GM23338 (cell line): ENCODE data around the gene KIAA1328. TPM values are rescaled to one million over a fixed set of nuclear protein-coding genes. Genes with fewer than 3 reads are reported as not detected.

Source experiments
- ATAC-seq: fragments of 200-7000 bp; cut with Tn5 transposase; 3 replicates; pipeline ENCODE4 v1.9.1; 2020
- DNase-seq: peaks from one replicate; pipeline ENCODE4 v3.0.0-alpha.2; 2015; ENCODE audit warnings: low spot score
- H2AFZ ChIP-seq: fragments of 200-600 bp; sonication (generic); 2 replicates; pipeline ENCODE4 v1.8.0; 2016; ENCODE audit warnings: antibody characterized with exemption, mild to moderate bottlenecking, moderate library complexity
- H3F3A ChIP-seq: fragments of 200-600 bp; sonication (generic); replicated peaks from 2 replicates; pipeline ENCODE4 v1.8.0; 2017; ENCODE audit warnings: antibody characterized with exemption, mixed run types, low read depth
- H3K27ac ChIP-seq: fragments of 200-600 bp; sonication (generic); 2 replicates; pipeline ENCODE4 v1.6.1; 2016; ENCODE audit warnings: low read depth
- H3K27me3 ChIP-seq: fragments of 200-600 bp; sonication (generic); 2 replicates; pipeline ENCODE4 v1.8.0; 2016; ENCODE audit warnings: mild to moderate bottlenecking, mixed run types, moderate library complexity; ENCODE audit not compliant: insufficient read depth
- H3K36me3 ChIP-seq: fragments of 200-600 bp; sonication (generic); 2 replicates; pipeline ENCODE4 v1.8.0; 2016; ENCODE audit warnings: mild to moderate bottlenecking; ENCODE audit not compliant: insufficient read depth
- H3K4me1 ChIP-seq: fragments of 200-600 bp; sonication (generic); 2 replicates; pipeline ENCODE4 v1.8.0; 2016; ENCODE audit warnings: mild to moderate bottlenecking, moderate library complexity; ENCODE audit not compliant: insufficient read depth
- H3K4me2 ChIP-seq: fragments of 200-600 bp; sonication (generic); 2 replicates; pipeline ENCODE4 v1.7.1; 2017; ENCODE audit warnings: mixed run types
- H3K4me3 ChIP-seq: fragments of 200-600 bp; sonication (generic); 2 replicates; pipeline ENCODE4 v1.6.1; 2016; ENCODE audit warnings: mixed run types
- H3K79me2 ChIP-seq: fragments of 200-600 bp; sonication (generic); replicated peaks from 2 replicates; pipeline ENCODE4 v1.8.0; 2017; ENCODE audit warnings: mild to moderate bottlenecking; ENCODE audit not compliant: insufficient read depth
- H3K9me2 ChIP-seq: fragments of 200-600 bp; sonication (generic); 2 replicates; pipeline ENCODE4 v1.8.0; 2017; ENCODE audit not compliant: insufficient read depth
- H4K20me1 ChIP-seq: fragments of 200-600 bp; sonication (generic); replicated peaks from 2 replicates; pipeline ENCODE4 v1.8.0; 2017; ENCODE audit warnings: mild to moderate bottlenecking; ENCODE audit not compliant: insufficient read depth
- H3K27ac Mint-ChIP-seq: 2 replicates; pipeline ENCODE4 v1.8.0; 2020; ENCODE audit warnings: inconsistent platforms, mild to moderate bottlenecking, moderate library complexity, mixed read lengths
- H3K27me3 Mint-ChIP-seq: 3 replicates; pipeline ENCODE4 v1.8.0; 2022; ENCODE audit warnings: low read depth, mild to moderate bottlenecking, moderate library complexity, mixed read lengths, inconsistent platforms; ENCODE audit not compliant: insufficient read depth, poor library complexity
- H3K36me3 Mint-ChIP-seq: 3 replicates; pipeline ENCODE4 v1.8.0; 2021; ENCODE audit warnings: low read depth, mild to moderate bottlenecking, inconsistent platforms, moderate library complexity, mixed read lengths
- H3K4me1 Mint-ChIP-seq: 3 replicates; pipeline ENCODE4 v1.8.0; 2020; ENCODE audit warnings: mild to moderate bottlenecking, inconsistent platforms, mixed read lengths
- H3K4me3 Mint-ChIP-seq: 3 replicates; pipeline ENCODE4 v1.8.0; 2021; ENCODE audit warnings: moderate library complexity, mild to moderate bottlenecking, inconsistent platforms, mixed read lengths
- H3K9me3 Mint-ChIP-seq: 3 replicates; pipeline ENCODE4 v1.8.0; 2020; ENCODE audit warnings: moderate library complexity, mild to moderate bottlenecking, inconsistent platforms, mixed read lengths
- CREB1 ChIP-seq: fragments of 250-450 bp; sonication (Bioruptor Pico); IDR thresholded peaks from 2 replicates; pipeline ENCODE4 v1.5.0; 2020; ENCODE audit warnings: low read depth, mild to moderate bottlenecking, moderate library complexity
- EZH2 ChIP-seq: fragments of 200-600 bp; sonication (generic); IDR thresholded peaks from one replicate; pipeline ENCODE4 v1.8.0; 2017; ENCODE audit warnings: antibody characterized with exemption, mild to moderate bottlenecking, low read depth; ENCODE audit not compliant: unreplicated experiment
- EZH2phosphoT487 ChIP-seq: fragments of 200-600 bp; sonication (generic); IDR thresholded peaks from one replicate; pipeline ENCODE4 v1.8.1; 2018; ENCODE audit warnings: antibody characterized with exemption; ENCODE audit not compliant: unreplicated experiment
- NANOG ChIP-seq: IDR thresholded peaks from 2 replicates; pipeline ENCODE4 v1.6.1; 2016; ENCODE audit warnings: antibody characterized with exemption, borderline replicate concordance
- POLR2AphosphoS5 ChIP-seq: IDR thresholded peaks from 2 replicates; pipeline ENCODE4 v1.6.1; 2016; ENCODE audit warnings: antibody characterized with exemption, low read depth
- STAT1 ChIP-seq: IDR thresholded peaks from one replicate; pipeline ENCODE4 v1.6.1; 2016; ENCODE audit warnings: antibody characterized with exemption; ENCODE audit not compliant: unreplicated experiment
- ZNF114 ChIP-seq: fragments of 250-450 bp; sonication (Bioruptor Pico); IDR thresholded peaks from 2 replicates; pipeline ENCODE4 v1.5.0; 2020; ENCODE audit warnings: mild to moderate bottlenecking, moderate library complexity
- ZNF331 ChIP-seq: fragments of 250-450 bp; sonication (Bioruptor Pico); IDR thresholded peaks from 2 replicates; pipeline ENCODE4 v1.5.0; 2020; ENCODE audit warnings: low read depth, mild to moderate bottlenecking, moderate library complexity
- polyA plus RNA-seq: library from polyadenylated mRNA; unstranded; fragments of >200 nt; fragmentation: Nextera tagmentation; extraction: Ambion mirVana; gene quantifications from 2 replicates; pipeline ENCODE4 v1.2.1, GENCODE V29; 2016
- total RNA-seq: library from RNA; depleted of rRNA; stranded (reverse); fragments of >200 nt; shearing (Covaris generic); gene quantifications from 2 replicates; pipeline ENCODE4 v1.2.3, GENCODE V29; 2014
- TF ChIP-seq, protein P1 (sequence below): IDR thresholded peaks from one replicate; pipeline ENCODE4 v1.6.1; 2018; ENCODE audit warnings: antibody characterized with exemption; ENCODE audit not compliant: unreplicated experiment
- TF ChIP-seq, protein P2 (sequence below): IDR thresholded peaks from 2 replicates; pipeline ENCODE4 v1.6.1; 2016; ENCODE audit warnings: antibody characterized with exemption
- TF ChIP-seq, protein P3 (sequence below), 2 experiments: fragments of 200-600 bp in 1 of 2; sonication (generic) in 1 of 2; conservative IDR thresholded peaks; 2 replicates each; pipeline versions ENCODE4 v1.5.1 to v1.6.1; 2016 to 2017; ENCODE audit warnings: antibody characterized with exemption in 2 of 2, low read depth in 2 of 2, mild to moderate bottlenecking in 2 of 2, moderate library complexity in 1 of 2

The KIAA1328 gene
- total and polyA plus RNA-seq, 2 experiments from 2014 or later = 5.2 to 8.4 TPM

DNA sequence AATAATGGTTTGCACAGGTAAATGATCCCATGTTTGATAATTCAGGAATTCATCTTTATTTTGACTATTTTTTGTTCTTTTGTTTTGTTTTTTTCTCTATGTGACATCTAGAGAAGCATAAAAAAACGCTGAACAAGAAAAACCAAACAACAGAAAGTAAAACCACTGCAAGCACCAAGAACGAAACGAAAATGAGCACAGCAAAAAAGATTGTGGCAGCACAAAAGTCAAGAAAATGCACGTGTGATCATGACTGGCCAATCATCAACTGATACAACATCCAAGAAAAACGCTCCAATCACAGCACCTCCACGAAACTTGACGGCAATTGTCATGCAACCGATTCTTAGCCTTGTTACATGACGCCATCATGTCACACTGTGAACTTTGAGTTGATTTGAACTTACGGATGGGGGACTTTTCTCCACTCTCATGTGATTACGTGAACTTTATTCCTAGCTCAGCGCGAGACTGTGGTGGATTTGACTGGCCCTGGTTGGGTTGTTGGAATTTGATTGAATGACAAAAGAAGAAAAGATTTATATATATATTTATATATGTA, 417.9 kb downstream of the KIAA1328 start:
- H3F3A ChIP-seq = no peaks in the 10 kb centered on the region
- peaks cover 39% of the 10 kb centered on the region for H3K27me3 ChIP-seq
- no peak overlapping the region for H3K4me3 ChIP-seq
- peak; percentile 59 for DNase-seq
- no peaks in the 10 kb centered on the region for H3K4me1 ChIP-seq
- H3K4me3 Mint-ChIP-seq = no peak overlapping the region
- peaks cover 29% of the 10 kb centered on the region for H3K4me1 Mint-ChIP-seq
- peaks cover 29% of the 10 kb centered on the region for H3K27me3 Mint-ChIP-seq
- H4K20me1 ChIP-seq = peaks cover 12% of the 10 kb centered on the region; the same call in 1 of the 2 replicates
- H3K27ac Mint-ChIP-seq = no peak overlapping the region
- H2AFZ ChIP-seq = no peak overlapping the region
- H3K27ac ChIP-seq = no peak overlapping the region
- H3K9me2 ChIP-seq = no peaks in the 10 kb centered on the region
- no peak for ATAC-seq
- no peaks in the 10 kb centered on the region for H3K9me3 Mint-ChIP-seq
- TF ChIP-seq STAT1 = no peak
- no peak for TF ChIP-seq ZNF331
- no peak for TF ChIP-seq EZH2phosphoT487
- TF ChIP-seq, protein P1, sequence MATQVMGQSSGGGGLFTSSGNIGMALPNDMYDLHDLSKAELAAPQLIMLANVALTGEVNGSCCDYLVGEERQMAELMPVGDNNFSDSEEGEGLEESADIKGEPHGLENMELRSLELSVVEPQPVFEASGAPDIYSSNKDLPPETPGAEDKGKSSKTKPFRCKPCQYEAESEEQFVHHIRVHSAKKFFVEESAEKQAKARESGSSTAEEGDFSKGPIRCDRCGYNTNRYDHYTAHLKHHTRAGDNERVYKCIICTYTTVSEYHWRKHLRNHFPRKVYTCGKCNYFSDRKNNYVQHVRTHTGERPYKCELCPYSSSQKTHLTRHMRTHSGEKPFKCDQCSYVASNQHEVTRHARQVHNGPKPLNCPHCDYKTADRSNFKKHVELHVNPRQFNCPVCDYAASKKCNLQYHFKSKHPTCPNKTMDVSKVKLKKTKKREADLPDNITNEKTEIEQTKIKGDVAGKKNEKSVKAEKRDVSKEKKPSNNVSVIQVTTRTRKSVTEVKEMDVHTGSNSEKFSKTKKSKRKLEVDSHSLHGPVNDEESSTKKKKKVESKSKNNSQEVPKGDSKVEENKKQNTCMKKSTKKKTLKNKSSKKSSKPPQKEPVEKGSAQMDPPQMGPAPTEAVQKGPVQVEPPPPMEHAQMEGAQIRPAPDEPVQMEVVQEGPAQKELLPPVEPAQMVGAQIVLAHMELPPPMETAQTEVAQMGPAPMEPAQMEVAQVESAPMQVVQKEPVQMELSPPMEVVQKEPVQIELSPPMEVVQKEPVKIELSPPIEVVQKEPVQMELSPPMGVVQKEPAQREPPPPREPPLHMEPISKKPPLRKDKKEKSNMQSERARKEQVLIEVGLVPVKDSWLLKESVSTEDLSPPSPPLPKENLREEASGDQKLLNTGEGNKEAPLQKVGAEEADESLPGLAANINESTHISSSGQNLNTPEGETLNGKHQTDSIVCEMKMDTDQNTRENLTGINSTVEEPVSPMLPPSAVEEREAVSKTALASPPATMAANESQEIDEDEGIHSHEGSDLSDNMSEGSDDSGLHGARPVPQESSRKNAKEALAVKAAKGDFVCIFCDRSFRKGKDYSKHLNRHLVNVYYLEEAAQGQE = no peak
- peak; percentile 51 for TF ChIP-seq CREB1 (CRISPR knock-in tag)
- TF ChIP-seq EZH2 = no peak
- TF ChIP-seq, protein P2, sequence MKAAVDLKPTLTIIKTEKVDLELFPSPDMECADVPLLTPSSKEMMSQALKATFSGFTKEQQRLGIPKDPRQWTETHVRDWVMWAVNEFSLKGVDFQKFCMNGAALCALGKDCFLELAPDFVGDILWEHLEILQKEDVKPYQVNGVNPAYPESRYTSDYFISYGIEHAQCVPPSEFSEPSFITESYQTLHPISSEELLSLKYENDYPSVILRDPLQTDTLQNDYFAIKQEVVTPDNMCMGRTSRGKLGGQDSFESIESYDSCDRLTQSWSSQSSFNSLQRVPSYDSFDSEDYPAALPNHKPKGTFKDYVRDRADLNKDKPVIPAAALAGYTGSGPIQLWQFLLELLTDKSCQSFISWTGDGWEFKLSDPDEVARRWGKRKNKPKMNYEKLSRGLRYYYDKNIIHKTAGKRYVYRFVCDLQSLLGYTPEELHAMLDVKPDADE = no peak
- no peak for TF ChIP-seq POLR2AphosphoS5
- TF ChIP-seq NANOG = no peak
- no peaks in the 10 kb centered on the region for H3K36me3 ChIP-seq
- H3K4me2 ChIP-seq = no peak overlapping the region
- H3K36me3 Mint-ChIP-seq = no peaks in the 10 kb centered on the region
- no peaks in the 10 kb centered on the region for H3K79me2 ChIP-seq

- Histone ChIP-seq H3K36me3 (no peaks in the 10 kb centered on the region), H3K4me1 (no peaks in the 10 kb centered on the region), H3K4me3 (no peak overlapping the region), H3F3A (no peaks in the 10 kb centered on the region), H3K27ac (no peak overlapping the region), H2AFZ (no peak overlapping the region), H3K9me2 (no peaks in the 10 kb centered on the region), H3K27me3 (peaks cover 43% of the 10 kb centered on the region), H4K20me1 (peaks cover 12% of the 10 kb centered on the region; the same call in 1 of the 2 replicates), H3K4me2 (no peak overlapping the region), H3K79me2 (no peaks in the 10 kb centered on the region)
- no peaks in the 10 kb centered on the region for H3K9me3 Mint-ChIP-seq
- peaks cover 23% of the 10 kb centered on the region for H3K27me3 Mint-ChIP-seq
- H3K36me3 Mint-ChIP-seq = no peaks in the 10 kb centered on the region
- peaks cover 32% of the 10 kb centered on the region for H3K4me1 Mint-ChIP-seq
- H3K4me3 Mint-ChIP-seq = no peak overlapping the region
- DNase-seq = peak; percentile 29
- no peak for ATAC-seq
- H3K27ac Mint-ChIP-seq = no peak overlapping the region
- TF ChIP-seq NANOG (no peak), ZNF114 (CRISPR knock-in tag) (no peak), STAT1 (no peak)
- TF ChIP-seq, protein P3, sequence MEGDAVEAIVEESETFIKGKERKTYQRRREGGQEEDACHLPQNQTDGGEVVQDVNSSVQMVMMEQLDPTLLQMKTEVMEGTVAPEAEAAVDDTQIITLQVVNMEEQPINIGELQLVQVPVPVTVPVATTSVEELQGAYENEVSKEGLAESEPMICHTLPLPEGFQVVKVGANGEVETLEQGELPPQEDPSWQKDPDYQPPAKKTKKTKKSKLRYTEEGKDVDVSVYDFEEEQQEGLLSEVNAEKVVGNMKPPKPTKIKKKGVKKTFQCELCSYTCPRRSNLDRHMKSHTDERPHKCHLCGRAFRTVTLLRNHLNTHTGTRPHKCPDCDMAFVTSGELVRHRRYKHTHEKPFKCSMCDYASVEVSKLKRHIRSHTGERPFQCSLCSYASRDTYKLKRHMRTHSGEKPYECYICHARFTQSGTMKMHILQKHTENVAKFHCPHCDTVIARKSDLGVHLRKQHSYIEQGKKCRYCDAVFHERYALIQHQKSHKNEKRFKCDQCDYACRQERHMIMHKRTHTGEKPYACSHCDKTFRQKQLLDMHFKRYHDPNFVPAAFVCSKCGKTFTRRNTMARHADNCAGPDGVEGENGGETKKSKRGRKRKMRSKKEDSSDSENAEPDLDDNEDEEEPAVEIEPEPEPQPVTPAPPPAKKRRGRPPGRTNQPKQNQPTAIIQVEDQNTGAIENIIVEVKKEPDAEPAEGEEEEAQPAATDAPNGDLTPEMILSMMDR (conservative IDR thresholded peaks at IDR 0.05; ENCODE audit: low read depth in 2 of 2) = peak in 1 of 2 experiments; percentile 35; a peak in 2 of 4 replicates
Observed at GRCh38 chr18:37247497-37248161, 418.7 kb downstream of the KIAA1328 start.
